Measurements from ENCODE around the gene RAB11FIP3. TPM values are rescaled to one million over a fixed set of nuclear protein-coding genes. Genes with fewer than 3 reads are reported as not detected.

RAB11FIP3 gene
- polyA plus RNA-seq, 1 donor = 114 TPM

- no CpG with 5 or more reads among the region's 11 CpGs for WGBS (ENCODE audit: insufficient coverage, low lambda C conversion rate)
- Histone ChIP-seq H3K4me1 (ENCODE audit: control insufficient read depth, insufficient read depth, low read length) (peaks cover 5% of the 10 kb centered on the region), H3K4me3 (ENCODE audit: low read length) (no peak overlapping the region), H3K9me3 (ENCODE audit: control insufficient read depth, low read depth, low read length) (no peaks in the 10 kb centered on the region), H3K27me3 (ENCODE audit: control insufficient read depth, insufficient read depth, low read length) (no peaks in the 10 kb centered on the region), H3K36me3 (ENCODE audit: control insufficient read depth, insufficient read depth, low read length) (peaks cover 44% of the 10 kb centered on the region), H3K27ac (ENCODE audit: low read length) (no peak overlapping the region)
- DNase-seq = peak in 1 of 2 donors; percentile 43
Measured at GRCh38 chr16:495127-495748, 69.8 kb downstream of the RAB11FIP3 start.

- Histone ChIP-seq H3K9me3 (ENCODE audit: control insufficient read depth, low read depth, low read length) (no peaks in the 10 kb centered on the region), H3K27ac (ENCODE audit: low read length) (no peak overlapping the region), H3K4me3 (ENCODE audit: low read length) (no peak overlapping the region), H3K4me1 (ENCODE audit: control insufficient read depth, insufficient read depth, low read length) (peaks cover 14% of the 10 kb centered on the region), H3K27me3 (ENCODE audit: control insufficient read depth, insufficient read depth, low read length) (no peaks in the 10 kb centered on the region), H3K36me3 (ENCODE audit: control insufficient read depth, insufficient read depth, low read length) (peaks cover 34% of the 10 kb centered on the region)
- no peak for DNase-seq
- 80% methylated on average over 2 of the region's 21 CpGs for WGBS (ENCODE audit: insufficient coverage, low lambda C conversion rate)
Measured at GRCh38 chr16:496097-496886, 70.8 kb downstream of the RAB11FIP3 start.

- Histone ChIP-seq H3K27me3 (ENCODE audit: control insufficient read depth, insufficient read depth, low read length) (no peaks in the 10 kb centered on the region), H3K4me3 (ENCODE audit: low read length) (no peak overlapping the region), H3K9me3 (ENCODE audit: control insufficient read depth, low read depth, low read length) (no peaks in the 10 kb centered on the region), H3K4me1 (ENCODE audit: control insufficient read depth, insufficient read depth, low read length) (peaks cover 23% of the 10 kb centered on the region), H3K27ac (ENCODE audit: low read length) (no peak overlapping the region), H3K36me3 (ENCODE audit: control insufficient read depth, insufficient read depth, low read length) (peaks cover 27% of the 10 kb centered on the region)
- DNase-seq = no peak
- 90% methylated on average over 2 of the region's 11 CpGs for WGBS (ENCODE audit: insufficient coverage, low lambda C conversion rate)
Measured at GRCh38 chr16:497258-497657, 71.8 kb downstream of the RAB11FIP3 start.

- peak overlapping the region; percentile 14 for H3K27ac ChIP-seq (ENCODE audit: low read length)
- no peaks in the 10 kb centered on the region for H3K9me3 ChIP-seq (ENCODE audit: control insufficient read depth, low read depth, low read length)
- H3K4me3 ChIP-seq (ENCODE audit: low read length) = no peak overlapping the region
- no peak for DNase-seq
- no peaks in the 10 kb centered on the region for H3K27me3 ChIP-seq (ENCODE audit: control insufficient read depth, insufficient read depth, low read length)
- H3K36me3 ChIP-seq (ENCODE audit: control insufficient read depth, insufficient read depth, low read length) = peaks cover 27% of the 10 kb centered on the region
- peaks cover 35% of the 10 kb centered on the region for H3K4me1 ChIP-seq (ENCODE audit: control insufficient read depth, insufficient read depth, low read length)
- no CpG with 5 or more reads among the region's 12 CpGs for WGBS (ENCODE audit: insufficient coverage, low lambda C conversion rate)
Measured at GRCh38 chr16:499924-500323, 74.5 kb downstream of the RAB11FIP3 start.

- Histone ChIP-seq H3K27me3 (ENCODE audit: control insufficient read depth, insufficient read depth, low read length) (no peaks in the 10 kb centered on the region), H3K36me3 (ENCODE audit: control insufficient read depth, insufficient read depth, low read length) (peaks cover 32% of the 10 kb centered on the region), H3K4me1 (ENCODE audit: control insufficient read depth, insufficient read depth, low read length) (peaks cover 35% of the 10 kb centered on the region), H3K4me3 (ENCODE audit: low read length) (no peak overlapping the region), H3K27ac (ENCODE audit: low read length) (peak overlapping the region; percentile 94), H3K9me3 (ENCODE audit: control insufficient read depth, low read depth, low read length) (peaks cover 3% of the 10 kb centered on the region)
- WGBS (ENCODE audit: insufficient coverage, low lambda C conversion rate) = 60% methylated on average over 1 of the region's 12 CpGs
- no peak for DNase-seq
Measured at GRCh38 chr16:500709-501108, 75.3 kb downstream of the RAB11FIP3 start.

GRCh38 chr16:502179-502943, 76.9 kb downstream of the RAB11FIP3 start:
- Histone ChIP-seq H3K4me1 (ENCODE audit: control insufficient read depth, insufficient read depth, low read length) (peaks cover 35% of the 10 kb centered on the region), H3K27ac (ENCODE audit: low read length) (peak overlapping the region; percentile 94), H3K27me3 (ENCODE audit: control insufficient read depth, insufficient read depth, low read length) (no peaks in the 10 kb centered on the region), H3K4me3 (ENCODE audit: low read length) (peak overlapping the region; percentile 48), H3K9me3 (ENCODE audit: control insufficient read depth, low read depth, low read length) (peaks cover 3% of the 10 kb centered on the region), H3K36me3 (ENCODE audit: control insufficient read depth, insufficient read depth, low read length) (peaks cover 30% of the 10 kb centered on the region)
- DNase-seq = peak; percentile 95 to 98
- WGBS (ENCODE audit: insufficient coverage, low lambda C conversion rate) = no CpG with 5 or more reads among the region's 22 CpGs

- Histone ChIP-seq H3K4me3 (ENCODE audit: low read length) (peak overlapping the region; percentile 48), H3K4me1 (ENCODE audit: control insufficient read depth, insufficient read depth, low read length) (peaks cover 39% of the 10 kb centered on the region), H3K9me3 (ENCODE audit: control insufficient read depth, low read depth, low read length) (peaks cover 3% of the 10 kb centered on the region), H3K36me3 (ENCODE audit: control insufficient read depth, insufficient read depth, low read length) (peaks cover 28% of the 10 kb centered on the region), H3K27ac (ENCODE audit: low read length) (peak overlapping the region; percentile 94), H3K27me3 (ENCODE audit: control insufficient read depth, insufficient read depth, low read length) (no peaks in the 10 kb centered on the region)
- no CpG with 5 or more reads among the region's 23 CpGs for WGBS (ENCODE audit: insufficient coverage, low lambda C conversion rate)
- DNase-seq = peak in 1 of 2 donors; percentile 37
Measured at GRCh38 chr16:503150-504071, 78.0 kb downstream of the RAB11FIP3 start.

- Histone ChIP-seq H3K4me1 (ENCODE audit: control insufficient read depth, insufficient read depth, low read length) (peaks cover 51% of the 10 kb centered on the region), H3K36me3 (ENCODE audit: control insufficient read depth, insufficient read depth, low read length) (peaks cover 37% of the 10 kb centered on the region), H3K9me3 (ENCODE audit: control insufficient read depth, low read depth, low read length) (peaks cover 16% of the 10 kb centered on the region), H3K4me3 (ENCODE audit: low read length) (no peak overlapping the region), H3K27me3 (ENCODE audit: control insufficient read depth, insufficient read depth, low read length) (no peaks in the 10 kb centered on the region), H3K27ac (ENCODE audit: low read length) (no peak overlapping the region)
- WGBS (ENCODE audit: insufficient coverage, low lambda C conversion rate) = no CpG with 5 or more reads among the region's 33 CpGs
- DNase-seq = no peak
Measured at GRCh38 chr16:505479-506245, 80.2 kb downstream of the RAB11FIP3 start.

- peaks cover 38% of the 10 kb centered on the region for H3K36me3 ChIP-seq (ENCODE audit: control insufficient read depth, insufficient read depth, low read length)
- peaks cover 46% of the 10 kb centered on the region for H3K4me1 ChIP-seq (ENCODE audit: control insufficient read depth, insufficient read depth, low read length)
- DNase-seq = no peak
- WGBS (ENCODE audit: insufficient coverage, low lambda C conversion rate) = no CpG with 5 or more reads among the region's 7 CpGs
- H3K27ac ChIP-seq (ENCODE audit: low read length) = no peak overlapping the region
- H3K9me3 ChIP-seq (ENCODE audit: control insufficient read depth, low read depth, low read length) = peaks cover 16% of the 10 kb centered on the region
- H3K4me3 ChIP-seq (ENCODE audit: low read length) = no peak overlapping the region
- no peaks in the 10 kb centered on the region for H3K27me3 ChIP-seq (ENCODE audit: control insufficient read depth, insufficient read depth, low read length)
Measured at GRCh38 chr16:506246-506546, 80.7 kb downstream of the RAB11FIP3 start.
